BJ (cell line): ENCODE data around the gene GSE1. TPM values are rescaled to one million over a fixed set of nuclear protein-coding genes. Genes with fewer than 3 reads are reported as not detected.

Experiments used
- CTCF ChIA-PET: fragments of 350-600 bp; formaldehyde crosslinking; extraction: SDS; loops from one replicate; lab custom pipeline; 2021; ENCODE audit warnings: antibody characterized with exemption, inconsistent platforms; lab: Yijun Ruan, JAX
- POLR2A ChIA-PET: fragments of 300-600 bp; sonication (Branson Sonifier 250); formaldehyde crosslinking; extraction: SDS; loops from one replicate; lab custom pipeline; 2021; ENCODE audit warnings: antibody characterized with exemption; lab: Charles Lee
- DNase-seq: peaks from one replicate; pipeline ENCODE4 v3.0.0-alpha.2; 2011; ENCODE audit warnings: low read depth
- H3K27me3 ChIP-seq: 2 replicates; pipeline ENCODE4 v1.6.0; 2011; ENCODE audit warnings: low read length; ENCODE audit not compliant: control insufficient read depth, insufficient read depth
- H3K36me3 ChIP-seq: 2 replicates; pipeline ENCODE4 v1.5.1; 2011; ENCODE audit warnings: low read length; ENCODE audit not compliant: control insufficient read depth, insufficient read depth
- H3K4me3 ChIP-seq: 2 replicates; pipeline ENCODE4 v1.5.1; 2011; ENCODE audit warnings: low read depth, mild to moderate bottlenecking, control low read depth, low read length
- polyA plus RNA-seq: library from polyadenylated mRNA; depleted of rRNA; stranded (reverse); fragments of >200 nt; gene quantifications from 2 replicates; pipeline ENCODE4 v1.2.3, GENCODE V29; 2011
- TF ChIP-seq, protein P1 (sequence below): IDR thresholded peaks from 2 replicates; pipeline ENCODE4 v1.5.1; 2011; ENCODE audit warnings: low read depth, mild to moderate bottlenecking, control low read depth, inconsistent platforms, low read length, moderate library complexity; ENCODE audit not compliant: insufficient read depth

Gene GSE1
- polyA plus RNA-seq, 1 experiment, result 16.2 TPM

DNA sequence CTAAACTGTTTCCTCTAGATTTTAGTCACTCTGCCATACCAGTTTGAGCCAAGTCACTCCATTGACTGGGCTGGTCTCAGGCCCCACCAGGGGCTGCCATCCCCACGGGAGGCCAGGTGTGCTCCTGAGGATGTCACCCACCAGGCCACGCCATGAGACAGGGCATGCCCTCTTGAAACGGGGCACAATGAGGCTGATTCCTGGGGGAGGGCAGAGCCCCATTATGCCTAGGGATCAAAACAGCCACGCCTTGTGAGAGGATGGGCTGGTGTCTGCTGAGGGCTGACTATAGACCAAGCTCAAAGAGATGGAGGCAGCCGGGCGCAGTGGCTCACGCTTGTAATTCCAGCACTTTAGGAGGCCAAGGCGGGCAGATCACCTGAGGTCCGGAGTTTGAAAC lies 54.1 kb downstream of the GSE1 start:
- peaks cover 72% of the 10 kb centered on the region for H3K36me3 ChIP-seq
- no peaks in the 10 kb centered on the region for H3K27me3 ChIP-seq
- TF ChIP-seq, protein P1, sequence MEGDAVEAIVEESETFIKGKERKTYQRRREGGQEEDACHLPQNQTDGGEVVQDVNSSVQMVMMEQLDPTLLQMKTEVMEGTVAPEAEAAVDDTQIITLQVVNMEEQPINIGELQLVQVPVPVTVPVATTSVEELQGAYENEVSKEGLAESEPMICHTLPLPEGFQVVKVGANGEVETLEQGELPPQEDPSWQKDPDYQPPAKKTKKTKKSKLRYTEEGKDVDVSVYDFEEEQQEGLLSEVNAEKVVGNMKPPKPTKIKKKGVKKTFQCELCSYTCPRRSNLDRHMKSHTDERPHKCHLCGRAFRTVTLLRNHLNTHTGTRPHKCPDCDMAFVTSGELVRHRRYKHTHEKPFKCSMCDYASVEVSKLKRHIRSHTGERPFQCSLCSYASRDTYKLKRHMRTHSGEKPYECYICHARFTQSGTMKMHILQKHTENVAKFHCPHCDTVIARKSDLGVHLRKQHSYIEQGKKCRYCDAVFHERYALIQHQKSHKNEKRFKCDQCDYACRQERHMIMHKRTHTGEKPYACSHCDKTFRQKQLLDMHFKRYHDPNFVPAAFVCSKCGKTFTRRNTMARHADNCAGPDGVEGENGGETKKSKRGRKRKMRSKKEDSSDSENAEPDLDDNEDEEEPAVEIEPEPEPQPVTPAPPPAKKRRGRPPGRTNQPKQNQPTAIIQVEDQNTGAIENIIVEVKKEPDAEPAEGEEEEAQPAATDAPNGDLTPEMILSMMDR, result no peak
- CTCF ChIA-PET, result no interaction called here
- POLR2A ChIA-PET, result no interaction called here
- DNase-seq, result no peak
- H3K4me3 ChIP-seq, result no peak overlapping the region

DNA sequence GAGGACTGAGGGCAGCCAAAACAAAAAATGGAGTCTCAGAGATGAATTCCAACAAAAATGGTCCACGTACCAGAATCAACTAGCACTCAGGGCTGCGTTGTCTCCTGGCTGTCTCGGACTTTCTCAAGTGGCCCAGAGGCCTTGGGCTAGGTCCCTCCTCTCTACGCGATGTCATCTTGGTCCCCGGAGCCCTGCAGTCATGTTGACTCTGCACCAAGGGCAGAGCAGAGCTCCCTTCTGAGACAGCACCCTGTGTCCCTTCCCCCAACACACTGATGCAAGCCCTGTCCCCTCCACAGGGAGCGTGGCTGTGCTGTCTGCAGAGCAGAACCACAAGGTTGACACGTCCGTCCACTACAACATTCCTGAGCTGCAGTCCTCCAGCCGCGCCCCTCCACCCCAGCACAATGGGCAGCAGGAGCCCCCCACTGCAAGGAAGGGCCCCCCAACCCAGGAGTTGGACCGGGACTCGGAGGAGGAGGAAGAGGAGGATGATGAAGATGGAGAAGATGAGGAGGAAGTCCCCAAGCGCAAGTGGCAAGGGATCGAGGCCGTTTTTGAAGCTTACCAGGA lies 54.8 kb downstream of the GSE1 start:
- POLR2A ChIA-PET, result no interaction called here
- TF ChIP-seq, protein P1, result no peak
- peaks cover 69% of the 10 kb centered on the region for H3K36me3 ChIP-seq
- CTCF ChIA-PET, result interaction anchor here (1.8 kb wide), 1 partner anchor 9 kb away, joined by 7 read pairs; no protein-coding TSS in a partner anchor
- no peak overlapping the region for H3K4me3 ChIP-seq
- no peaks in the 10 kb centered on the region for H3K27me3 ChIP-seq
- no peak for DNase-seq

DNA sequence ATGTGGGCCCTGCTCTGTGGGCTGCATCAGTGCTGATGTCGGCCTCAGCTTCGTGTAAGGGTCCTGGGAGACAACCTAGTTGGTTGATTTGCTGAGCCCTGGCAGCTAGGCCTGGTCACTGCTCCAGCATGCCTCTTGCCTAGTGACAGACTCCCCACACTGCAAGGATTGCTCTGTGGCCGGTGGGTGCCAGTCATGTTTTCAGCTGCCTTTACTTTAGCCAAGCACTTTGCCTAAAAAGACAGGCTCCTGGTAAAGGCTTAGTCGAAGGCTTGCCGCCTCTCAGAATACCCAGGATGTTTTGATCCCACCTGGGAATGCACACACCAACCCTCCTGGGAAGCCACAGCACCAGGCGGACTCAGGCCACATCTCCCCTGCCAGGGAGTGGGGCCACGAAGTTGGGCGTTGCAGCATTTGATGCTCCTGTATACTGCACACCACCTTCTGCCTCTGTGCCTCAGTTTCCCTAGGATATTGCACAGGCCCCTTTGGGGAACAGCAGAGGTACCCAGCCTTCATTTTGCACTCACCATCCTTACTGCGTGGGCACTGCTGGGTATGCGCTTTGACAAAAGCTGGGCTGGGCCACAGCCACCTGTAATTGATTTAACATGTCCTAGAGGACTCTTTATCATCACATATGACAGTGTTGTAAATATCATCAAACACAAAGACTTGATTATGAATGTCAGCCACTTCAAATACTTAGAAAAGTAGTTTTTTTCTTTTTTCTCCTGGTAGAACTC lies 55.7 kb downstream of the GSE1 start:
- TF ChIP-seq, protein P1, result no peak
- Histone ChIP-seq H3K36me3 (peaks cover 60% of the 10 kb centered on the region), H3K27me3 (no peaks in the 10 kb centered on the region), H3K4me3 (no peak overlapping the region)
- CTCF ChIA-PET, result interaction anchor here (1.8 kb wide), 1 partner anchor 10 kb away, joined by 7 read pairs; no protein-coding TSS in a partner anchor
- POLR2A ChIA-PET, result no interaction called here
- DNase-seq, result no peak

DNA sequence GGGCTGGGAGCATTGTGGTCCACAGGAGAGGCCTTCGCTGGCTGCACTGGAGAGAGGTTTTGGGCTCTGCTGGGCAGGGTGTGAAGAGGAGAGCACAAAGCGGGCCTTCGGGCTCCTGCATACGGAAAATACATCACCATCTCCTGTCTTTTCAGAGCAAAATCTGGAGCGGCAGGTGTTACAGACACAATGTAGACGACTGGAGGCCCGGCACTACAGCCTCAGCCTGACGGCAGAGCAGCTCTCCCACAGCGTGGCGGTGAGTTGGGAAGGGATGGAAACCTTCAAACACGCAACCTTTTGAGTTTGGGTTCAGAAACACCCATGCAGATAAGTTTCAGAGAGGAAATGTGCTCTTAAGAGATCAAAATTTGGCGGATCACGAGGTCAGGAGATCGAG lies 57.7 kb downstream of the GSE1 start:
- POLR2A ChIA-PET, result no interaction called here
- DNase-seq, result no peak
- H3K36me3 ChIP-seq, result peaks cover 45% of the 10 kb centered on the region
- CTCF ChIA-PET, result no interaction called here
- no peaks in the 10 kb centered on the region for H3K27me3 ChIP-seq
- H3K4me3 ChIP-seq, result no peak overlapping the region
- TF ChIP-seq, protein P1, result no peak
